PC-9 (cell line): ENCODE results near the gene NARS2. TPM values are rescaled to one million over a fixed set of nuclear protein-coding genes. Genes with fewer than 3 reads are reported as not detected.
"Not testable (repeated sequence)": the region's sequence is repeated elsewhere in the genome, so short reads cannot be mapped to it uniquely, and the experiment has no call there.

ENCODE experiments used
- BruUV-seq: library from RNA; stranded (reverse); fragments of 400-500 nt; replicated peaks from 2 replicates; lab custom pipeline; 2021; lab: Mats Ljungman, UMichigan
- CTCF ChIA-PET: fragments of 300-600 bp; sonication (Branson Sonifier 250); formaldehyde crosslinking; loops from one replicate; lab custom pipeline; 2022; ENCODE audit warnings: antibody characterized with exemption; lab: Charles Lee
- POLR2A ChIA-PET: fragments of 300-600 bp; sonication (Branson Sonifier 250); formaldehyde crosslinking; loops from one replicate; lab custom pipeline; 2022; ENCODE audit warnings: antibody characterized with exemption; ENCODE audit not compliant: unreplicated experiment; lab: Charles Lee
- DNase-seq, 2 experiments: peaks; one replicate each; pipeline versions ENCODE4 v3.0.0 to v3.0.0-alpha.2; 2015 to 2022; ENCODE audit warnings: mixed read lengths in 1 of 2
- H2AFZ ChIP-seq: fragments of 200-600 bp; sonication (generic); 2 replicates; pipeline ENCODE4 v1.8.1; 2017; ENCODE audit warnings: antibody characterized with exemption
- H3F3A ChIP-seq: fragments of 200-600 bp; sonication (generic); 2 replicates; pipeline ENCODE4 v1.8.1; 2017; ENCODE audit warnings: antibody characterized with exemption, mild to moderate bottlenecking, low read depth; ENCODE audit not compliant: insufficient read depth
- H3K27ac ChIP-seq: fragments of 200-600 bp; sonication (generic); 2 replicates; pipeline ENCODE4 v1.6.1; 2016; ENCODE audit warnings: mixed run types
- H3K27me3 ChIP-seq: fragments of 200-600 bp; sonication (generic); 2 replicates; pipeline ENCODE4 v1.6.1; 2016; ENCODE audit warnings: low read depth, mixed run types; ENCODE audit not compliant: insufficient read depth
- H3K36me3 ChIP-seq: fragments of 200-600 bp; sonication (generic); 2 replicates; pipeline ENCODE4 v1.6.1; 2016; ENCODE audit warnings: low read depth, mixed run types
- H3K4me1 ChIP-seq: fragments of 200-600 bp; sonication (generic); replicated peaks from 2 replicates; pipeline ENCODE4 v1.6.1; 2016; ENCODE audit warnings: mixed run types; ENCODE audit not compliant: insufficient read depth
- H3K4me2 ChIP-seq: fragments of 200-600 bp; sonication (generic); 2 replicates; pipeline ENCODE4 v1.6.1; 2017; ENCODE audit warnings: mixed run types
- H3K4me3 ChIP-seq: fragments of 200-600 bp; sonication (generic); 2 replicates; pipeline ENCODE4 v1.6.1; 2016; ENCODE audit warnings: mixed run types
- H3K79me2 ChIP-seq: fragments of 200-600 bp; sonication (generic); 2 replicates; pipeline ENCODE4 v1.6.1; 2017; ENCODE audit warnings: low read depth, mixed run types
- H3K9me2 ChIP-seq: fragments of 200-600 bp; sonication (generic); 2 replicates; pipeline ENCODE4 v1.8.1; 2017; ENCODE audit warnings: mild to moderate bottlenecking; ENCODE audit not compliant: insufficient read depth
- H3K9me3 ChIP-seq: fragments of 200-600 bp; sonication (generic); 2 replicates; pipeline ENCODE4 v1.8.1; 2016; ENCODE audit warnings: low read depth; ENCODE audit not compliant: insufficient read depth
- H4K20me1 ChIP-seq: fragments of 200-600 bp; sonication (generic); 2 replicates; pipeline ENCODE4 v1.8.1; 2017; ENCODE audit not compliant: insufficient read depth
- CTCF ChIP-seq: fragments of 200-600 bp; sonication (generic); conservative IDR thresholded peaks from 2 replicates; pipeline ENCODE4 v1.6.1; 2017; ENCODE audit warnings: mixed run types, antibody characterized with exemption, mild to moderate bottlenecking, moderate library complexity
- EZH2 ChIP-seq: fragments of 200-600 bp; sonication (generic); IDR thresholded peaks from 2 replicates; pipeline ENCODE4 v1.8.0; 2017; ENCODE audit warnings: antibody characterized with exemption, low read depth
- intact Hi-C: fragments of 100-400 bp; cut with micrococcal nuclease; formaldehyde crosslinking; loops from one replicate; pipeline ENCODE4 v1.10.0; 2022; ENCODE audit not compliant: unreplicated experiment
- total RNA-seq: library from RNA; stranded (reverse); gene quantifications from 2 replicates; pipeline ENCODE4 v1.2.3, GENCODE V29; 2021

Gene NARS2
- total RNA-seq, 1 experiment from 2014 or later = 22.4 TPM

DNA sequence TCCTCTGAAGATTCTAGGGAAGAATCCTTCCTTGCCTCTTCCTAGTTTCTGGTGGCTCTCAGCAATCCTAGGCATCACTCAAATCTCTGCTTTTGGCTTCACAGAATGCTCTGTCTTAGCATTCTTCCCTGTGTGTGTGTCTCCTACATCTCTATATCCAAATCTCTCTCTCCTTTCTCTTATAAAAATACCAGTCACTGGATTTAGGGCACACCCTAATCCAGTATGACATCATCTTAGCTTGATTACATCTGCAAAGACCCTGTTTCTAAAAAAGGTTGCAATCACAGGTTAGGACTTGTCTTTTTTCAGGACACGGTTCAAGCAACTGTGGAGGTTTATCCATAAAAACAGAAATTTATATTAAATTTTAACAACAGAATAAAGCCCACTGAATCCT, 54.4 kb downstream of the NARS2 start:
- H3K79me2 ChIP-seq = no peaks in the 10 kb centered on the region
- ChIA-PET POLR2A (interaction anchor here (0.6 kb wide), 1 partner anchor 533 kb away, joined by 4 read pairs; no protein-coding TSS in a partner anchor), CTCF (no interaction called here)
- H3K4me3 ChIP-seq = no peak overlapping the region
- H3K4me1 ChIP-seq = no peaks in the 10 kb centered on the region
- H4K20me1 ChIP-seq = no peaks in the 10 kb centered on the region
- no peaks in the 10 kb centered on the region; the same call in 1 of the 2 replicates for H3K9me3 ChIP-seq
- BruUV-seq = no TSS peak
- no peaks in the 10 kb centered on the region for H3K27me3 ChIP-seq
- no peaks in the 10 kb centered on the region for H3F3A ChIP-seq
- no peak for DNase-seq
- TF ChIP-seq CTCF = no peak
- no peak for TF ChIP-seq EZH2
- no peak overlapping the region for H3K4me2 ChIP-seq
- no peaks in the 10 kb centered on the region for H3K9me2 ChIP-seq
- H2AFZ ChIP-seq = no peak overlapping the region
- intact Hi-C loops = no loop called here
- H3K27ac ChIP-seq = no peak overlapping the region
- H3K36me3 ChIP-seq = no peaks in the 10 kb centered on the region

- H3K4me1 ChIP-seq = no peaks in the 10 kb centered on the region
- H3K9me3 ChIP-seq = no peaks in the 10 kb centered on the region
- no peak overlapping the region for H3K4me2 ChIP-seq
- DNase-seq = no peak
- H3K36me3 ChIP-seq = no peaks in the 10 kb centered on the region
- H3K27me3 ChIP-seq = no peaks in the 10 kb centered on the region
- no peaks in the 10 kb centered on the region for H3K9me2 ChIP-seq
- no peaks in the 10 kb centered on the region for H4K20me1 ChIP-seq
- ChIA-PET CTCF (no interaction called here), POLR2A (no interaction called here)
- no peak overlapping the region for H3K4me3 ChIP-seq
- no peak overlapping the region for H3K27ac ChIP-seq
- BruUV-seq = no TSS peak
- no peak overlapping the region for H2AFZ ChIP-seq
- TF ChIP-seq CTCF (no peak), EZH2 (no peak)
- H3K79me2 ChIP-seq = no peaks in the 10 kb centered on the region
- H3F3A ChIP-seq = no peaks in the 10 kb centered on the region
- intact Hi-C loops = no loop called here
Measured at GRCh38 chr11:78516281-78516680, 58.4 kb downstream of the NARS2 start.

GRCh38 chr11:78514922-78515502, 59.7 kb downstream of the NARS2 start:
- H3K27ac ChIP-seq = no peak overlapping the region
- no peak overlapping the region for H2AFZ ChIP-seq
- TF ChIP-seq EZH2 = no peak
- no peak for TF ChIP-seq CTCF
- no peaks in the 10 kb centered on the region for H3F3A ChIP-seq
- DNase-seq = no peak
- no peaks in the 10 kb centered on the region for H3K79me2 ChIP-seq
- no peaks in the 10 kb centered on the region for H3K9me3 ChIP-seq
- intact Hi-C loops = no loop called here
- BruUV-seq = no TSS peak
- CTCF ChIA-PET = no interaction called here
- H3K27me3 ChIP-seq = no peaks in the 10 kb centered on the region
- no peaks in the 10 kb centered on the region for H3K4me1 ChIP-seq
- POLR2A ChIA-PET = no interaction called here
- H3K4me2 ChIP-seq = no peak overlapping the region
- no peaks in the 10 kb centered on the region for H4K20me1 ChIP-seq
- H3K36me3 ChIP-seq = no peaks in the 10 kb centered on the region
- H3K4me3 ChIP-seq = no peak overlapping the region
- H3K9me2 ChIP-seq = no peaks in the 10 kb centered on the region

GRCh38 chr11:78513085-78513484, 61.6 kb downstream of the NARS2 start:
- H3K27ac ChIP-seq, H3K36me3 ChIP-seq, H4K20me1 ChIP-seq, intact Hi-C loops, H3K27me3 ChIP-seq, H3K9me3 ChIP-seq, DNase-seq, H3K79me2 ChIP-seq, H3K4me3 ChIP-seq, H3F3A ChIP-seq, POLR2A ChIA-PET, CTCF ChIA-PET, BruUV-seq, H3K4me2 ChIP-seq, H2AFZ ChIP-seq, H3K9me2 ChIP-seq, H3K4me1 ChIP-seq: not testable (repeated sequence)
